Upper lobe of right lung (tissue), 1 donor: ENCODE results near the gene KCNG4. TPM values are rescaled to one million over a fixed set of nuclear protein-coding genes. Genes with fewer than 3 reads are reported as not detected.

Source experiments
- ATAC-seq: fragments of 200-7000 bp; cut with Tn5 transposase; one replicate; pipeline ENCODE4 v1.9.1; 2020; ENCODE audit warnings: mild to moderate bottlenecking, moderate library complexity
- DNase-seq: peaks from one replicate; pipeline ENCODE4 v3.0.0-alpha.2; 2020
- H3K27ac ChIP-seq: fragments of 200-600 bp; one replicate; pipeline ENCODE4 v1.8.0; 2022
- H3K27me3 ChIP-seq: fragments of 200-600 bp; one replicate; pipeline ENCODE4 v1.8.0; 2022; ENCODE audit warnings: mild to moderate bottlenecking
- H3K36me3 ChIP-seq: fragments of 200-600 bp; one replicate; pipeline ENCODE4 v1.8.0; 2022
- H3K4me1 ChIP-seq: fragments of 200-600 bp; one replicate; pipeline ENCODE4 v1.8.0; 2022
- H3K4me3 ChIP-seq: fragments of 200-600 bp; one replicate; pipeline ENCODE4 v1.8.0; 2022; ENCODE audit warnings: mild to moderate bottlenecking
- H3K9me3 ChIP-seq: fragments of 200-600 bp; one replicate; pipeline ENCODE4 v1.8.0; 2022
- intact Hi-C: fragments of 100-400 bp; cut with DNase I; formaldehyde crosslinking; loops from one replicate; pipeline ENCODE4 v1.11.0; 2022
- total RNA-seq: library from RNA; stranded (reverse); fragmentation: NEBNext Ultra II Directional; extraction: Animal tissue kit (Norgen Biotek cat#: 25700); gene quantifications from one replicate; pipeline ENCODE4 v1.2.1, GENCODE V29; 2021
- TF ChIP-seq, protein P1 (sequence below): fragments of 200-600 bp; IDR thresholded peaks from one replicate; pipeline ENCODE4 v1.8.0; 2022; ENCODE audit warnings: antibody characterized with exemption
- donor health status: DM: no; HTN: yes; CAD: no; lungs with severe emphysema.

Gene KCNG4
- total RNA-seq, 1 donor from 2014 or later: not detected

- H3K4me3 ChIP-seq: no peak overlapping the region
- no peak for DNase-seq
- intact Hi-C loops: no loop called here
- H3K36me3 ChIP-seq: peaks cover 49% of the 10 kb centered on the region
- ATAC-seq: no peak
- no peaks in the 10 kb centered on the region for H3K9me3 ChIP-seq
- TF ChIP-seq, protein P1, sequence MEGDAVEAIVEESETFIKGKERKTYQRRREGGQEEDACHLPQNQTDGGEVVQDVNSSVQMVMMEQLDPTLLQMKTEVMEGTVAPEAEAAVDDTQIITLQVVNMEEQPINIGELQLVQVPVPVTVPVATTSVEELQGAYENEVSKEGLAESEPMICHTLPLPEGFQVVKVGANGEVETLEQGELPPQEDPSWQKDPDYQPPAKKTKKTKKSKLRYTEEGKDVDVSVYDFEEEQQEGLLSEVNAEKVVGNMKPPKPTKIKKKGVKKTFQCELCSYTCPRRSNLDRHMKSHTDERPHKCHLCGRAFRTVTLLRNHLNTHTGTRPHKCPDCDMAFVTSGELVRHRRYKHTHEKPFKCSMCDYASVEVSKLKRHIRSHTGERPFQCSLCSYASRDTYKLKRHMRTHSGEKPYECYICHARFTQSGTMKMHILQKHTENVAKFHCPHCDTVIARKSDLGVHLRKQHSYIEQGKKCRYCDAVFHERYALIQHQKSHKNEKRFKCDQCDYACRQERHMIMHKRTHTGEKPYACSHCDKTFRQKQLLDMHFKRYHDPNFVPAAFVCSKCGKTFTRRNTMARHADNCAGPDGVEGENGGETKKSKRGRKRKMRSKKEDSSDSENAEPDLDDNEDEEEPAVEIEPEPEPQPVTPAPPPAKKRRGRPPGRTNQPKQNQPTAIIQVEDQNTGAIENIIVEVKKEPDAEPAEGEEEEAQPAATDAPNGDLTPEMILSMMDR: no peak
- peak overlapping the region; percentile 88 for H3K27ac ChIP-seq
- peaks cover 31% of the 10 kb centered on the region for H3K4me1 ChIP-seq
- H3K27me3 ChIP-seq: no peaks in the 10 kb centered on the region
These were observed 62.1 kb downstream of the KCNG4 start for GRCh38 chr16:84177741-84178073.

DNA sequence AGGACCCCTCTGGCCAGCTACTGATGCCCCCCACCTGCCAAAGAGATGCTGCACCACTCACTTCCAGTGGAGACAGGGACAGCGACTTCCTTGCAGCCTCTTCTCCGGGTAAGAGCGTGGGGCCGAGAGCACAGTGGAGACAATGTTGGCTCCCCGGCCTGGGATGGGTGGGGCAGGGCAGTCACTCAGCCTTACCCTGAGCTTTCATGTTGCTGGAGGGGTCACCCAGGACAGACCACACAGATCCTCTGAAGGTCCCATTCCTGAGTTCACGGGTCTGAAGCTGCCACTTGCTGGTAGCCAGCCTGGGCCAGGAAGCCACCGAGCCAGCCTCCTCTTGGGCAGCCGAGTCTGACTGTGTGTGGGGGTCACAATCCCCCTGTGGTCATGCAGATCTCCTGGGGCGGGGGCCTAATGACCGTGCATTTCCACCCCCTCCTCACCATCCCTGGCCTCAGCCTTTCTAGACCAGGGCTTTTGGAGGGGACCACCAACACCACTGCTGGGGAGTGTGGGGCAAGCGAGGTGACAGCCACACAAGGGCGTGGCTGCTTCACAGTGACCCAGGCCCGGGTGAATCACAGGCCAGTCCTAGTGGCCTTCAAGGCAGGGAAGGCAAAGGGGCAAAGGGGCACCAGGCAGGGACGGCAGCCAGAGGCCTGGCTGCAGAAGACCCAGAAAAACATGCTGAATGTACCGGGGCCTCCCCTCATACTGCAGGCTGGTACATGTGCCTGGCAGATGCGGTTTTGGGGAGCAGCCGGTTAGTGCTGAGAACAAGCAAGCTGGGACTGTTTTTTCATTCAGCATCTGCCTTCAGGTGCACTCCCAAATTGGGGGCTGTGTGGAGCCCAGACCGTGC is 63.4 kb downstream of the KCNG4 start:
- Histone ChIP-seq H3K4me1 (peaks cover 31% of the 10 kb centered on the region), H3K4me3 (no peak overlapping the region), H3K36me3 (peaks cover 36% of the 10 kb centered on the region), H3K27me3 (no peaks in the 10 kb centered on the region), H3K9me3 (no peaks in the 10 kb centered on the region), H3K27ac (peak overlapping the region; percentile 88)
- peak; percentile 1 for ATAC-seq
- intact Hi-C loops: no loop called here
- TF ChIP-seq, protein P1: no peak
- no peak for DNase-seq

DNA sequence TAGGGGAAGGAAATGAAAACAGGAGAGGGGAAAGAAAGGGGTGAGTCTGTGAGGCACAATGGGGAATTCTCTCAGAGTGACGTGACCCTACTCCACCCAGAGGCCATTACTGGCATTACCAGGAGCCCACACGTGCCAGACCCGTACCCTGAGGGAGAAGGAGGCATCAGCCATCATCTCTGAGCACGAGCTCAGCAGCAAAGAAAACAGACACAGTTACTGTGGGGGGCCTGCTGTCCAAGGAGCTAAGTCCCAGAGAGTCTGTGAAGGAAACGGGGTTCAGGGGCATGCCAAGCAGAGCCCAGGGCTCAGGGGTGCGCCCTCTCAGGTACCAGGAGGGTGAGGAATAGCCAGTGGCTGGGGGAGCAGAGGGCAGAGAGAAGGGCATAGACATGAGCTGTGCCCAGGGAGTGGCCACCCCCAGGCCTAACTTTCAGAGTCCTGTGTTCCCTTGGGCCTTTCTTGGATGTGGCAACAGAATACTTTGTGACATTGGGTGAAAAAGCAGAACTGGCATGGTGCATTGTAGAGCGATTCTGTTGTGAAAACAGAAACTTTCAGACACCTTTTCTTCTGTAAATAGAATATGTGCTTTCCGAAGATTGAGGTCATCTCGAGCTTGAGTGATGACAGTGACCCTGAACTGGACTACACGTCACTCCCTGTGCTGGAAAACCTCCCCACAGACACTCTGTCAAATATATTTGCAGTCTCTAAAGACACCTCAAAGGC is 64.3 kb downstream of the KCNG4 start:
- TF ChIP-seq, protein P1: peak; percentile 62
- no peak for DNase-seq
- no peaks in the 10 kb centered on the region for H3K9me3 ChIP-seq
- H3K36me3 ChIP-seq: peaks cover 27% of the 10 kb centered on the region
- H3K27ac ChIP-seq: peak overlapping the region; percentile 88
- peak; percentile 65 for ATAC-seq
- intact Hi-C loops: no loop called here
- peaks cover 31% of the 10 kb centered on the region for H3K4me1 ChIP-seq
- no peaks in the 10 kb centered on the region for H3K27me3 ChIP-seq
- no peak overlapping the region for H3K4me3 ChIP-seq

DNA sequence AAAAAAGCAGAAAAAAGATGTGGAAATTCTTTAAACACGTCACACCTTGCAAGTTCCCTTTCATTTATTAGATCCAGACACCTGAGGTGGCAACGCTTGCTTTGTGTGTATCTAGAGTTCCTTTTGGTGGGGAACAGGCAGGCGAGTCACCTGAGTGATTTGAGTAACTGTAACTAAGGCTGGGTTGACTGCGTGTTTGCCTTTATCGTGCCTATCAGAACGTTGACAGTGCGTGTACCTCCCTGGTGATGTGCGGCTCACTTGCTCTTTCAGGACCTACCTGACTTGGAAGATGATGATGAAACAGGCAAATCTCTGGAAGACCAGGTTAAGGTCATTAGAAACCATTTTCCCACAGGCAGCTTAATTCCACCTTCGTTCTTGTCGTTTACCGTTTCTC is 65.4 kb downstream of the KCNG4 start:
- intact Hi-C loops: no loop called here
- H3K4me1 ChIP-seq: peaks cover 31% of the 10 kb centered on the region
- H3K4me3 ChIP-seq: no peak overlapping the region
- peaks cover 16% of the 10 kb centered on the region for H3K36me3 ChIP-seq
- no peak overlapping the region for H3K27ac ChIP-seq
- H3K27me3 ChIP-seq: no peaks in the 10 kb centered on the region
- H3K9me3 ChIP-seq: no peaks in the 10 kb centered on the region
- ATAC-seq: no peak
- DNase-seq: no peak
- TF ChIP-seq, protein P1: no peak

GRCh38 chr16:84169765-84170310 is 70.0 kb downstream of the KCNG4 start:
- H3K4me1 ChIP-seq: no peaks in the 10 kb centered on the region
- H3K36me3 ChIP-seq: no peaks in the 10 kb centered on the region
- H3K9me3 ChIP-seq: no peaks in the 10 kb centered on the region
- DNase-seq (no peak), ATAC-seq (peak; percentile 24)
- no peak overlapping the region for H3K27ac ChIP-seq
- H3K4me3 ChIP-seq: no peak overlapping the region
- TF ChIP-seq, protein P1: no peak
- H3K27me3 ChIP-seq: peaks cover 10% of the 10 kb centered on the region
- intact Hi-C loops: no loop called here

Other genes with a start within 250 kb of the KCNG4 start
- not detected for gene SLC38A8, start 197.2 kb downstream of the KCNG4 start, total RNA-seq
- 97.5 TPM for gene MBTPS1, start 123.1 kb downstream of the KCNG4 start, total RNA-seq
- gene HSDL1, start 94.8 kb downstream of the KCNG4 start, total RNA-seq: 31.0 TPM
- 0.49 TPM for gene DNAAF1, start 94.7 kb downstream of the KCNG4 start, total RNA-seq
- gene TAF1C, start 53.0 kb downstream of the KCNG4 start, total RNA-seq: 80.2 TPM
- 0.52 TPM for gene ADAD2, start 48.9 kb downstream of the KCNG4 start, total RNA-seq
- gene WFDC1, start 54.9 kb upstream of the KCNG4 start, total RNA-seq: 26.0 TPM
- gene ATP2C2, start 128.5 kb upstream of the KCNG4 start, total RNA-seq: 48.9 TPM